Measurements from ENCODE around the gene ATP6V0B.

GRCh38 chr1:43951021-43951985, 23.5 kb upstream of the ATP6V0B start:
- TF ChIP-seq, protein P1, sequence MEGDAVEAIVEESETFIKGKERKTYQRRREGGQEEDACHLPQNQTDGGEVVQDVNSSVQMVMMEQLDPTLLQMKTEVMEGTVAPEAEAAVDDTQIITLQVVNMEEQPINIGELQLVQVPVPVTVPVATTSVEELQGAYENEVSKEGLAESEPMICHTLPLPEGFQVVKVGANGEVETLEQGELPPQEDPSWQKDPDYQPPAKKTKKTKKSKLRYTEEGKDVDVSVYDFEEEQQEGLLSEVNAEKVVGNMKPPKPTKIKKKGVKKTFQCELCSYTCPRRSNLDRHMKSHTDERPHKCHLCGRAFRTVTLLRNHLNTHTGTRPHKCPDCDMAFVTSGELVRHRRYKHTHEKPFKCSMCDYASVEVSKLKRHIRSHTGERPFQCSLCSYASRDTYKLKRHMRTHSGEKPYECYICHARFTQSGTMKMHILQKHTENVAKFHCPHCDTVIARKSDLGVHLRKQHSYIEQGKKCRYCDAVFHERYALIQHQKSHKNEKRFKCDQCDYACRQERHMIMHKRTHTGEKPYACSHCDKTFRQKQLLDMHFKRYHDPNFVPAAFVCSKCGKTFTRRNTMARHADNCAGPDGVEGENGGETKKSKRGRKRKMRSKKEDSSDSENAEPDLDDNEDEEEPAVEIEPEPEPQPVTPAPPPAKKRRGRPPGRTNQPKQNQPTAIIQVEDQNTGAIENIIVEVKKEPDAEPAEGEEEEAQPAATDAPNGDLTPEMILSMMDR (IDR thresholded peaks at IDR 0.05; ENCODE audit: insufficient read depth, low read length) = no peak
- no peak for TF ChIP-seq POLR2AphosphoS5 (IDR thresholded peaks at IDR 0.05; ENCODE audit: low read depth)
